Activated naive CD4-positive, alpha-beta T cell treated with Interleukin-2 at 50 U/mL for 16 hours (primary cell): ENCODE data around the gene CREBL2.
A peak's percentile ranks its signal among the peaks of the same experiment; 100 is the strongest.
"Not testable (repeated sequence)": the region's sequence is repeated elsewhere in the genome, so short reads cannot be mapped to it uniquely, and the experiment has no call there.

Experiments used
- DNase-seq: peaks from one replicate; pipeline ENCODE4 v3.0.0-alpha.2; 2020

Gene CREBL2

DNA sequence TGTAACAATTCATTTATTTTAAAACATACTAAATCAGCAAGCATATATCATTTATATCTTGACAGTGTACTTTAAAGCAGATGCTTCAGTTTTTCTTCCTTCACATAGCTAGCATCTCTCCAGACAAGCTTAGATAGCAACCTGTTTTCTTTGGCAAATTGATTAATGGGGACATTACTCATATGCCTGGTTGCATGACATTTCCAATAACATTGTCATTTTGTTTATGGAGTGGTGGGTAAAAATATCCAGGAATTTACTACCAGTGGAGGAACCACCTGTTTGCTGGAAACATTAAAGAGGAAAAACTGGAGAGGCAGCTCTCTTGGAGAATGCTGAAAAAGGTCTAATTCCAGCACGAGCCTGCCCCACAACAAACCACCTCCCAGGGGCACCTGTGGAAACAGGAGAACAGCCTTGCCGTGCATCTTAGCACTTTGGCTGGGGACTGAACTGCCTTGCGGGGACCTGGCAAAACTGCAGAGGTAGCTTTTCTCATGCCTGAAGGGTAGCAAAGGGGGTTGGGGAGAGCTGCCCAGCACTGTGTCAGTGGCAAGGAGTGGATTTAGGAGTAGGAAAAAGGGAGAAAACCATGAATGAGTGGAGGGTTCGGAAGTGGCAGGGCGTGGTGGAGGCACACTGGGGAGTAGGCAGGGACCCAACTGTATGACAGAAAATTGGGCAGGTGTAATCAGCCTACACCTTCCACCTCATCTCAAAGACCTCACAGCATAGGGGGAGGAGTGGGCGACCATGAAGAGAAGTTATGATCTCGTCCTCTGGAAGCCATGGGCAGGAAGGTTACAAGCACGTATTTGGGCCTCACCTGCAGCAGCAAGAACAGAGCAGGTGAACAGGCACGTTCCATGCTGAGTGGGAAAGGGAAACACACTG is 11.7 kb upstream of the CREBL2 start:
- DNase-seq = no peak

DNA sequence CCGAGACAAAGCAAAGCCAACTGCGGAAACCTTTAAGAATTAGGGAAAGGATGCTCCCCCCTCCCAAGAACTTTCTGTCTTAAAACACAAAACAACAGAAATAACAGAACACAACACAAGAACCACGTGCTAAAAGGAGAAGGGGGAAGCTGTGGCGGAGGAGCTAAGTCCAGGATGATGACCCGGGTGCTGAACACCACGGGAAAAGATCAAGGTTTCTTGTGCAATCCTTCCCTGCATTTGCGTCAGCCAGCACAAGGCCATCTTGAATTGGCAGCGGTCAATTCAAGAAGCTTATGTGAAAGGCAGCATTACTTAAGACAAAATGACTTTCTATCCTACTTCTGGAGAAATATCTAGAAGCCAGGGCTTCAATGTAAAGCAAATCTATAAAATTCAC is 11.0 kb upstream of the CREBL2 start:
- DNase-seq = no peak

DNA sequence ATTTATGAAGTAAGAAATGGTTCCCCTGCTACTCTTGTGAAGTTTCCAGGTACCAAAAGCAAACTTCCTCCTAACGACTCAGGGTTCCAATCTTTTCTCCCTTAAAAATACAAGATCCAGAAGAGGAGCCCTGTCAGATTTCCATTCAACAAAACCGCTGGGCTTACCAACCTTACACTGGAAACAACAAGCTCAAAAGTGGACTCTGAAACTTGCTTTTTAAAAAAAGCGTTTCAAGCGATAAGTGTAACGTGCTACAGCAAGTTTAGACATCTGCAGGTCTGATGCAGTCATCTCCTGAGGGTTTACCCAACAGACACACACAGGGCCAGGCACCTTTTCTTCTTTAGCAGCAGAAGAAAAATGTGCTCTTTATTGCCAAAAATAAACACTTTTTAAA is 6.9 kb upstream of the CREBL2 start:
- DNase-seq = no peak

DNA sequence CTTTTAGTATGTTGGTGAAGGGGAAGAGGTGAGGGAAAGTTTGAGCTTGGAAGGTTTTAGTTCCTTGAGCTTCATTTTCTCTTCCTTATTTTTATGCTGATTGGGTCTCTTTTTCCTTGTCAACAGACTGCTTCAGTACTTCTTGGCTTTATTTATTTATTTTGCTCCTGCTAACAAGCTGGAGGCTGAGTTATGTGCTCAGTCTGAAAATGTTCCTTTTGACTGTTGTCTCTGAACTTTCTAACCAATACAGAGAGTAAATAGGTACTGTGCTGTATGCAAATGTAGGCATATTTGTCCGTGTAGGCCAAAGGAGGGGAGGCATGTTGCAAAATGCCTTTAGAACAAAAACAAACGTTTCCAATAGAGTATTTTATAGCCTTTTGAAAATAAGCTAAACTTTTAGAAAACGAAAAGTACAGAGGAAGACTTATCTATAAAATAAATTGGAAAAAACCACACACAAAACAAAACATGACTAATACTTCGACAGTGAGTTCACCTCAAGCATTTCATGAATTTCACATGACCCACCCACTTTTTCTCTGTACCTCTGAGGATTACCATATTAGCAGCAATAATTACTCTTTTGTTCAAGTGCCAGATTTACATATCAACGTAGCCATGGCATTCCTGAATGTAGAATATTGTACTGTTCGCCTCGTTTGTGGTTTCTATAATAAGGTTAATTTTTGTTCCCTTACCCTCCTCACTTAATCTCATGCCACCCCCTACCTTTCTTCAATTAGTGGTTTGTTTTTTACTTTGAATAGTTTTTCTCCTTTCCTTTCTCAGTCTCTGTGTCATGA is 4.7 kb upstream of the CREBL2 start:
- no peak for DNase-seq

DNA sequence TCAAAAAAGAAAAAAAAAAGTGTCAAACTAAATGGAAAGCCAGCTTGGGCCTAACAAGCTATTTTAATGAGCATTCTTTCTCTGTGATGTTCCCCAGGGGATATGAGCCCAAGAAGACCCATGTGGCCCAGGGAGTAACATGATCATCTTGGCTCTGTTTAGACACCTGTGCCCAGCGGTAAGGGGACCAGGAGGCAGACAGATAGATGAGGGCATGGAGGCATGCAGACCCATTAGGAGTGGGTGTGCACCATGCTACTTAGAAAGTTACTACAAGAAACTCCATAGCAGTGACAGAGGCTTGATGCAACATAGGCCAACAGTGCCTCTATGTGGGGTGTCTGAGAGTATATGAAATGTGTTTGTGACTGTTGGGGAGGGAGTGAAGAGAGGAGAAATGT is 3.1 kb upstream of the CREBL2 start:
- DNase-seq = no peak

DNA sequence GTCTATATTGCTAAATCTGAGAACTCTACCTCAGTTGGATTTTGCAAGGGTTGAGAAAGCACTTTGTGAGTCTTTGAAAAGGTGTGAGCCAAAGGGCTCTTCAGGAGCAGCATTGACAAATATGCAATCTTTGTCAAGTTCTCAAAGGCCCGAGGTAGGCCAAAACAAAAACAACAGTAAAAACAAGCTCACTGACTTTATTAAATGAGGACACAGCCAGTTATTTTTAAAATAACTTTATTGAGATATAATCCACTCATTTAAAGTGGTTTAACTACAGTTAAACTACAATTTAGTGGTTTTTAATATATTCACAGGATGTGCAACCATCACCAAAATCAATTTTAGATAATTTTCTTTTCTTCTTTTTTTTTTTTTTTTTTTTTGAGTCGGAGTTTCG is 2.0 kb upstream of the CREBL2 start:
- no peak for DNase-seq

DNA sequence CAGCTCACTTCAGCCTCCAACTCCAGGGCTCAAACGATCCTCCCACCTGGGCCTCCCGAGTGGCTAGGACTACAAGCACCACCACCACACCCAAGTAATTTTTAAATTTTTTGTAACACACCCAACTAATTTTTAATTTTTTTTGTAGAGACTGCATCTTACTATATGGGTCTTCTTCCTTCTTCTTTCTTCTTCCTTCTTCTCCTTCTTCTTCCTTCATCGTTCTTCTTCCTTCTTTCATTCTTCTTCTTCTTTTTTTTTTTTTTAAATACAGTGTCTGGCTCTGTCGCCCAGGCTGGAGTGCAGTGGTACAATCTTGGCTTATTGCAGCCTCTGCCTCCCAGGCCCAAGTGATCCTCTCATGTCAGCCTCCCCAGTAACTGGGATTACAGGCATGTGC is 965 bp upstream of the CREBL2 start:
- DNase-seq = no peak

DNA sequence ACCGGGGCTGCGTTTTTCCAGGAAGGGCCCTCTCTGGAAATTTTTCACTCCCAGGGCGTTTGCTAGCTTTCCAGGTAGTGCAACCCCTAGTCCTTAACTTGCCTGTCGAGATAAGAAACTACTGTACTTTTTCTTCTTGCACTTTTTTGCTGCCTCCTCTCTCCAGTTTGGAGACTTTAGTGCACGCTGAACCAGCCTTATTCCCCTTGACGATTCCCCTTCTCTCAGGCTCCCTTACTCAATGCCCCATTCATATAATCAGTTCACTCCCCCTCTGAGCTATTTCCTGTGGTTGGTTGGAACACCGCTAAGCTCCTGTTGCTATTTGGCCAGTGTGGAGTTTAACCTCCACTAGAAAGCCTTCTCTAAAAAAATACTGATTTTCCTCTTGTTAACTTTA is 682 bp downstream of the CREBL2 start:
- peak; percentile 12 for DNase-seq

DNA sequence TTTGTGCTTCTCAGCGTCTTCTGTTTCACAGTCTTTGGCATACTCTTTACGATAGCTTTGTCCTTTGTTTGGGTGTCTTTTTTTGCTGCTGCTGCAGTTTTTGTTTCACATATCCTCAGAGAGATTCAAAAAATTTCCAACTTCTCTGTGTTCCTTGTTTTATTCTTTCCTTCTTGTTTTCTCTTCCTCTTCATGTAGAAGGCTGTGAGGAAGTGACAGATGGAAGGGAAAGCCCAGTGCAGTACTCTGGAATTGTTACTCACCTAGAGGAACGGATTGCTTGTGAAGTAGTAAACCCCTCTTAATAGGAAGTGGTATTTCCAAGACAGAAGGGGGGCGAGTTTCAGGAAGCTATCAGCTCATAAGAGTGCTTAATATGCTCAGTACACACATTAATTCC is 1.7 kb downstream of the CREBL2 start:
- DNase-seq = no peak

DNA sequence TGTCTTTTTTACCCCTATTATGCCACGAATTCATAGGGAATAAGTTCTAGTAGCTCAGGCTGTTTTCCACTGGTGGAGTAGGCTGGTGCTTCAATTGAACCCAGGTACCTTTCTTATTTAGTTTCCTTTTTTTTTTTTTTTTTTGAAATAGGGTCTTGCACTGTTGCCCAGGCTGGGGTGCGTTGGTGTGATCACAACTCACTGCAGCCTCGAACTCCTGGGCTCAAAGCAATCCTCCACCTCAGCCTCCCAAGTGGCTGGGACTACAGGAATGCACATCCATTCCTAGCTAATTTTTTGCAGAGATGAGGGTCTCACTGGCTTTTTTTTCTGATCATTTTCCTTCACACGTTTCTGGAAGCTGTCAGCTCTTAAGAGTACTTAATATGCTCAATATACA is 2.7 kb downstream of the CREBL2 start:
- no peak for DNase-seq

DNA sequence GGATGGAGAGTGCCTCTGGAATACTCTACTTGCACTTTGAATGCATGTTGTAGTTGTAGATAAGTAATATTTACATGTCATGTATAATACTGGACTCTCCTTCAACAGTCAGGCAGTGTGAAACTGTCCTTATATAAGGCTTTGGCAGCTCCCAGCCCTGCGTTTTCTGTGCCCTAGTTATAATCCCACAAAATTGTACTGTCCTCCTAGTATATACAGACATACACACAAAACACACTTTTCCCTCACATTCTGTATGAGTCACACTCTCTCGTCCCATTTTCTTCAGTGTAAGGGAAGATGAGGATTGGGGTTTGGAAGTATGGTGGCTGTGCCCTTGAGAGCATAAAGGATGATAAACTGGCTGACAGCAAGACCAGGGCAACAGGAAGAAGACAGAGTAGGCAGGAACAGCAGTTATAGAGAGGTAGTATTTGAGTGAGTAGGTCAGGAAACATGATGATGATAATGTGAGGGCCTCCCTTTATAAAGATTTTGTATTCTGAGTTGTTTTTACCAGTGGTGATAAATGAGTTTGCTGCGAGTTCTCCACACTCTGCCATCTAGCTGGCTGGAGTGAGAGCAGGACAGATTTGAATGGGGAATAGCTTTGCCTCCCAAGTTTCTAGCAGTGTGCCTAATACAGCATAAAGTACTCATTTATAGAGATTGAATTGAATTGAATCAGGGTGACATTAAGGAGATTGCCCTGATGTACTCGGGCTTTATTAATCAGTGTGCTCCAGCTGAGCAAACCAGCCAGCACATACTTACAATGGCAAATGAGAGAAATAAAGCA is 5.0 kb downstream of the CREBL2 start:
- DNase-seq = no peak

DNA sequence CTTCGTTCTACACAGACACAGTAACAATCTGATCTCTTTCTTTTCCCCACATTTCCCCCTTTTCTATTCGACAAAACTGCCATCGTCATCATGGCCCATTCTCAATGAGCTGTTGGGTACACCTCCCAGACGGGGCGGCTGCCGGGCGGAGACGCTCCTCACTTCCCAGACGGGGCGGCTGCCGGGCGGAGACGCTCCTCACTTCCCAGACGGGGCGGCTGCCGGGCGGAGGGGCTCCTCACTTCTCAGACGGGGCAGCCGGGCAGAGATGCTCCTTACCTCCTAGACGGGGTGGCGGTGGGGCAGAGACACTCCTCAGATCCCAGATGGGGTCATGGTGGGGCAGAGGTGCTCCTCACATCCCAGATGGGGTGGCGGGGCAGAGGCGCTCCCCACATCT is 6.4 kb downstream of the CREBL2 start:
- not testable (repeated sequence) for DNase-seq

DNA sequence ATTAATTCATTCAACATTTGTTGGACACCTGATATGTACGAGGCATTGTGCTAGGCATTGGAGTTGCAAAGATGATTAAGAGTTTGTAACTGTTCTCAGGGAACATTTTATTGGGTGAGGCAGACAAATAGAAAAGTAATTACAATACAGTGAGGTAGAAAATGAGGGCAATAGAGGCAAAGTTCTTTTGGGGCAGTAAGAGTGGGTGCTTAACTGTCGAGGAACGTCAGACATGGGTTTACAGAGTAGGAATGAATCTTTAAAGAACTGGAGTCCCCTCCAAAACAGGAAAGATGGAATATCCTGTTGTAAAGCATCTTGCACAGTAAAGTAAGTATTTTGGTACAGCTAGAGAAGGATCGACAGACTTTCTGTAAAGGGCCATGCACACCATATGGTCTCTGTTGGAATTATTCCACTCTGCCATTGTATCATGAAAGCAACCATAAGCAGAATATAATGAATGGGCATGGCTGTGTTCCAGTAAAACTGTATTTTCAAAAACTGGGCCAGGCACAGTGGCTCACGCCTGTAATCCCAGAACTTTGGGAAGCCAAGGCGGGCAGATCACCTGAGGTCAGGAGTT is 9.1 kb downstream of the CREBL2 start:
- no peak for DNase-seq

DNA sequence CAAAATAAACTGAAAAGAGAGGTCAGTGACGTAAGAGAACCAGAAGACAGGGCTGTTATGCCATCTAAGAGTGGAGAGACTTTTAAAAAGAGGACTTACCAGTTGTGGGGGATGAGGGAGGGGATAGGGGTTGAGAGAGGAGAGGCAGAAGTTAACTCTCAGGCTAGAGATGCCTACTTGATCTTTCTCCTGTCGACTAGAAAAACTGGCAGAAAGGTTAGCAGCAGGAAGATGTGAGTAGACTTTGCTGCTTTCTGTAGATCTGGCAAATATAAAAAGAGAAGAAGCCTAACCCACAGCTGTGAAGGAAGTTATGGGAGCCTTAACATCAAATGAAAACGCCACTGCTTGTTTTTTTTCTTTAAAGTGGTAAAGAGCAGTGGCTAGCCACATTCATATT is 10.7 kb downstream of the CREBL2 start:
- DNase-seq = no peak

DNA sequence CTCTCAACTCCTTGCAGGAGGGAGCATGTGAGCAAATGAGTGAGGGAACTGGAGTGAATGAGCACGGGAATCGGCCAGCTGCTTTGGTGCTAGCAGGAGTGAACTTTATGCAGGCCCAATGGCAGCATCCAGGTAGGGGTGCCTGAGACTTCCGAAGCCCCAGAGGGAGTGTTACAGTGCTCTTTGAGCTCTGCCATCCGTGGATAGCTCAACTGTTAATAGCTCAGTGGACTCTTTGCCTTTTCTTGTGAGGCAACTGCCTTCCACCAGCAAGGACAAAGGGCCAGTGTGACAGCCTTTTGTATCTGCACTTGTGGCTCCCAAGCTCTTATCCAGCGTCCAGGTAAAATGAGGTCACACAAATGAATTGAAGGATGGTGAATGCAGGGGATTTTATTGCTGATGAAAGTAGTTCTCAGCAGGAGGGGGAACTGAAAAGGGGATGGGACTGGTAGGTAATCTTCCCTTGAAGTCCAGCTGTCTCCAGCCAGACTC is 12.9 kb downstream of the CREBL2 start:
- DNase-seq = no peak

DNA sequence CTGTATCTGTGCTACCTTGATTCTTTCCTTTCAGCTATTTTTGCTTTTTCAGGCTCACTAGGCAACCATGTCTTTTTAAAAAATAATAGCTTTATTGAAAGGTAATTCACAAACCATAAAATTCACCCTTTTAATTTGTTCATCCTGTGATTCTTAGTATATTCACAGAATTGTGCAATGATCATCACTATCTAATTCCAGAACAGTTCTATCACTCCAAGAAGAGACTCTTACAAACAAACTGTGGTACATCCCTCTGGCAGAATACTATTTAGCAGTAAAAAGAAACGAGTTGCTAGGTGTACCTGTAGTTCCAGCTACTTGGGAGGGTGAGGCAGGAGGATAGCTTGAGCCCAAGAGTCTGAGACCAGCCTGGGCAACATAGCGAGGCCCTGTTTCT is 14.8 kb downstream of the CREBL2 start:
- no peak for DNase-seq

DNA sequence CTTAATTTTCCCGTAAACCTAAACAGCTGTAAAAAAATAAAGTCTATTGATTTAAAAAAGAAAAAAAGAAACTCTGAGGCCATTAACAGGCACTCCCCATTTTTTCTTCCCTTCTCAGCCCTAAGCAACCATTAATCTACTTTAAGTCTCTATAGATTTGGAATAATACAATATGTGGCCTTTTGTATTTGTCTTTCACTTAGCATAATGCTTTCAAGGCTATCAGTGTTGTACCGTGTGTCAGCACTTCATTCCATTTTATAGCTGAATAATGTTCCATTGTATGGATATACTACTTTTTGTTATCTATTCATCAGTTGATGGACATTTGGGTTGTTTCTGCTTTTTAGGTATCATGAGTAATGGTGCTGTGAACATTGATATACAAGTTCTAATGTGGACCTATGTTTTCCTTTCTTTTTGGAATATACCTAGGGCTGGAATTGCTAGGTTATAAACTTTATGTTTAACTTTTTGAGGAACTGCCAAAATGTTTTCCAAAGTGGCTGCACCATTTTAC is 15.7 kb downstream of the CREBL2 start:
- no peak for DNase-seq

DNA sequence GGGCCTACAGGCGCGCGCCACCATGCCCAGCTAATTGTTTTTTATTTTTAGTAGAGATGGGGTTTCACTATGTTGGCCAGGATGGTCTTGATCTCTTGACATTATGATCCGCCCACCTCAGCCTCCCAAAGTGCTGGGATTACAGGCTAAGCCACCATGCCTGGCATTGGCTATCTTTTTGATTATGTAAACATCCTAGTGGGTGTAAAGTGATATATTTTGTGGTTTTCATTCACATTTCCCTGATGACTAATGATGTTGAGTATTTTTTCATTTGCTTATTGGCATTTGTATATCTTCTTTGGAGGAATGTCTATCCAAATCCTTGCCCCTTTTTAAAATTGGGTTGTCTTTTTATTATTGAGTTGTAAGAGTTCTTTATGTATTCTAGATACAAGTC is 16.3 kb downstream of the CREBL2 start:
- DNase-seq = no peak

DNA sequence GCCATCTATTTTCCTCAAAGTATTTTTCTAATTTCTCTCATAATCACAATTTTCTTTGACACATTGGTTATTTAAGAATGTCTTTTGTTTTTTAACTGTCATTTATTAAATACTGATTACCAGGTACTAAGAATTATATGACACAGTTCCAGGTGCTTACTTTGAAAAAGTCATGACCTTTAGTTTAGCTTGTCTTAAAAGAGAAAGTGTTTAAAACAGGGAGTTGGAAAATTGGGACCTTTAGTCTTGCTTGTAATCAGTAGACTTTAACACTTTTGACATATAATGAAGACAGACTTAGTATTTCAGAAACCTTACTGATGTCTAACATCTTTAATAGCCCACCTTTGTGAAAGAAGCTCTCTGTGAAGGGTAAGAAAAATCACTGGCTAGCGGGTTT is 19.2 kb downstream of the CREBL2 start:
- DNase-seq = no peak

DNA sequence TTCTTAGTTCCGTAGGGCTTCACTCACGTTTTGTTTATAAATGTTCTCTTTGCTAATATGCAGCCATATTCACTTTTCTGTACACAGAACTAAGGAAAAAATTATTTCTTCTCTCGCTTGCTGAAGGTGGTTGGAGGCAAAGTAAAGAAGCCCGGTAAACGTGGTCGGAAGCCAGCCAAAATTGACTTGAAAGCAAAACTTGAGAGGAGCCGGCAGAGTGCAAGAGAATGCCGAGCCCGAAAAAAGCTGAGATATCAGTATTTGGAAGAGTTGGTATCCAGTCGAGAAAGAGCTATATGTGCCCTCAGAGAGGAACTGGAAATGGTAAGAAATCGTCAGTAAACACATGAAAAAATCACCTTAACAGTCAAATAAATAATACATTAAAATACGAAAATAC is 24.0 kb downstream of the CREBL2 start:
- no peak for DNase-seq

DNA sequence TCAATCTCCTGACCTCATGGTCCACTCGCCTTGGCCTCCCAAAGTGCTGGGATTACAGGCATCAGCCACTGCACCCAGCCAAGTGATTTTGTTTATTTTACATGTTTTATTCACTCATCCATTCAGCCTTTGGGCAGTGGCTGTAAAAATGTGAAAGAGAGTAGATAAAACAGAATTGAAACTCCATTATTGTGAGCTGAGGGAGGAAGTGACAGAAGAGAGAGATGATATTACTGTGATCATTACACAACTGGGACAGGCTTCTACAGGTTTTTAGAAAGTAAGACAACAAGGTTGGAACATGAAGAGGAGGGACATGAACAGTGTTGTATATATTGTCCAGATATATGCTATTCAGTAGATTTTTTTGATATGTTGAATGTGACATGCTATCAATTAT is 25.0 kb downstream of the CREBL2 start:
- no peak for DNase-seq

DNA sequence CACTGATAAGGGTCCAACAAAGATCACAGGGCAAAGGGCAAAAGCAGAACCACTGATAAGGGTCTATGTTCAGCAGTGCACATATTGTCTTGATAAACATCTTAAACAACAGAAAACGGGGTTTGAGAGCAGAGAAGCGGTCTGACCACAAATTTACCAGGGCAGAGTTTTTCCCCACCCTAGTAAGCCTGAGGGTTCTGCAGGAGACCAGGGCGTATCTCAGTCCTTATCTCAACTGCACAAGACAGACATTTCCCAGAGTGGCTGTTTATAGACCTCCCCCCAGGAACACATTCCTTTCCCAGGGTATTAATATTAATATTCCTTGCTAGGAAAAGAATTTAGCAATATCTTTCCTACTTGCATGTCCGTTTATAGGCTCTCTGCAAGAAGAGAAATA is 28.3 kb downstream of the CREBL2 start:
- DNase-seq = not testable (repeated sequence)

DNA sequence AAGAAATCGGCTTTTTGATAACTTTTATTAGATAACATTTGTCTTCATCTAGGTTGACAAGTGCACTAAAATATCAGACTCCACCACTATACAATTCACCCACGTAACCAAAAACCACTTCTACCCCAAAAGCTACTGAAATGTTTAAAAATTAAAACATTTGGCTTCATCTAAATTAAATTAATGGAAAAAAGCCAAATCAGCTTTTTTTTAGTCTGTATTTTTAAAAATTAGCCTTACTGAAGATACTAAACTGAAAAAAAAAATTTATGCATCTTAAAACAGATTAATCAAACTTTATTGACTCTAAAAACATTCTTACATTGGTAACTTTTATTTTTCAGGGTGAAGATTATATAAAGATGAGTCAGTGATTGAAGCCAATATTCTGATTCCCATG is 30.0 kb downstream of the CREBL2 start:
- DNase-seq = no peak
